ENCODE results near the gene GPAM. TPM values are rescaled to one million over a fixed set of nuclear protein-coding genes. Genes with fewer than 3 reads are reported as not detected.
"Not testable (repeated sequence)": the region's sequence is repeated elsewhere in the genome, so short reads cannot be mapped to it uniquely, and the experiment has no call there.

GPAM gene
- total RNA-seq, 1 donor from 2014 or later = 284 TPM

DNA sequence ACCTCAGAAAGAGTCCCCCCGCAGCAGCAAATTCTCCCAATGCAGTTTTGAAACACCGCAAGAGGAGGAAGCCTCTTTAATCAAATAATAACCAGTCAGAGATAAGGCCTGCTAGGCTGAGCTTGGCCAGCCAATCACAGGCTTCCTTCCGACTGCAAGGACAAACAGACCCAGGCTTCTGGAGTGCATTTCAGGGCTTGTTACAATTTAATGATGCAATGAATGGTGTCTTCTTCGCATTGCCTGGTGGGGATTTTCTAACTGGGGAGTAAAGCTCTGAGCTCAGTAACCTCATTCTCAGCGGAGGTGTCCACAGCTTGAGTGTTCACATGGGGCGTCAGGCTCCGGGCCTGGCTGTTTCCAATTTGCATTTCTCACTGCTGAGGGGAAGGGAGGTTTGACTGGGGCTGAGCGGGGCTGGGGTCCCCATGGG lies 31.8 kb upstream of the GPAM start:
- DNase-seq = no peak

DNA sequence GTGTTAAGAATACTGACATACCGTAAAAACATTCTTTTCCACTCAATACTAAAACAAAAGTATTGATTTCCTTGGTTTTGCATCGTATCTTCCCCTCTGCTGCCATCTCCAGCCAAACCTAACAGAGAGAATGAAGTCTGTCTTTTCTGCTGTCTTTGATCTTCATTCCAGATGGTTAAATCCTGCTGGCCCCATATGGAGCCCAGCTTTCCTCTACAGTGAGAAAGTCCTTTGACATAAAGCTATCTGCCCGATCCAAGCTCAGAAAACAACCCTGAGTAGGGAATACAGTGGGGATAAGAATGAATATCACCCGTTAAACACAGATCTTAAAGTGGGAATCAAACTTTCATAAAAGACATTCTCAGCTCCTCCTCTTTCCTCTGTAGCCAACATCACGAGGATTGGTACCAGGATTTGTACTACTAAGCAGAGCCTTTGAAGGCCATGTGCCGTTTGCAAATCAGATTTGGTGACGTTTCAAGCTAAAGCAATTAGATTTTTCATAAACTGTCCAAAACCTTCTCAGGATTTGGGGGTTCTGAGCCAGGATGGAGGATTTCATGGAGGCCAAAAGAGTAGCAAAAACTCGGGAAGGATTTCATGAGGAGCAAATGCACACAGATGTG lies 30.8 kb upstream of the GPAM start:
- DNase-seq = peak; percentile 46

- DNase-seq = no peak
Observed at GRCh38 chr10:112213836-112214235, 30.3 kb upstream of the GPAM start.

GRCh38 chr10:112213098-112213823 lies 29.7 kb upstream of the GPAM start:
- no peak for DNase-seq

DNA sequence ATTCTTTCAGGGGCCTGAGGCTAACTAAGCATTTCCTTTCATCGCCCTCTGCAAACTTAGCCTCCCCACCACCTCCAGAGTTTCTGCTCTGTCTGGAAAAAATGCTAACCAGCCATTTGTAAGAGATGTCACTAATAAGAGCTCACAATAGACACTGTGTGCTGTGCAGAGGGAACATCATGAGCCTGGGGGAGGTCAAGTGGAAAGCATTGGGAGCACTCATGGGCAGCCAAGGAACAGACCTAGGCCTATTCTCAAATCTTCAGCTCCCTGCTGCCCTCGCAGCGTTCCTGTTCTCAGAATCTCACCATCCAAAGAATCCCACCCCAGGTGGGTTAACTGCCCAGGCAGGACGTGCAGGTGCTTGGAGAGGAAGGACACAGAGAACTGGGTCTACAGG lies 27.1 kb upstream of the GPAM start:
- DNase-seq = no peak

- DNase-seq = no peak
Observed at GRCh38 chr10:112209684-112210131, 26.1 kb upstream of the GPAM start.

- peak; percentile 87 for DNase-seq
Observed at GRCh38 chr10:112208997-112209396, 25.4 kb upstream of the GPAM start.

DNA sequence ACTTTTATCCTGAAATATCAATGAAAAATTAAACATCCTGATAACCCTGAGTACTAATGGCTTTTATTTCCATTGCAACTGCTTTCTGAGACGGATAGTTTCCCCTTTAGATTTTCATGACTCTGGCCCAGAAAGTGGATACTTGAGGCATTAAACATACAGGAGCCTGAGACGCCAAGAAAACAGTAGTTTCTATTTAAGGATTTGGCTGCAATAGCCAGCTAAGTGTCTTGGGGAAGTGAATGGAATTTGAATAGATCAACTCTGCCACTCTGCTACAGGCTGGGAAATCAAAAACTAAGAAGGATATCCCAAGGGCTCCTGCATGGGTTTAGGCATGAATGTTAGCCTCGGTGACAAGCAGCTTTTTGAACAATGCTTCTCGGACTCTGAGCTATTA lies 24.7 kb upstream of the GPAM start:
- DNase-seq = peak; percentile 84

DNA sequence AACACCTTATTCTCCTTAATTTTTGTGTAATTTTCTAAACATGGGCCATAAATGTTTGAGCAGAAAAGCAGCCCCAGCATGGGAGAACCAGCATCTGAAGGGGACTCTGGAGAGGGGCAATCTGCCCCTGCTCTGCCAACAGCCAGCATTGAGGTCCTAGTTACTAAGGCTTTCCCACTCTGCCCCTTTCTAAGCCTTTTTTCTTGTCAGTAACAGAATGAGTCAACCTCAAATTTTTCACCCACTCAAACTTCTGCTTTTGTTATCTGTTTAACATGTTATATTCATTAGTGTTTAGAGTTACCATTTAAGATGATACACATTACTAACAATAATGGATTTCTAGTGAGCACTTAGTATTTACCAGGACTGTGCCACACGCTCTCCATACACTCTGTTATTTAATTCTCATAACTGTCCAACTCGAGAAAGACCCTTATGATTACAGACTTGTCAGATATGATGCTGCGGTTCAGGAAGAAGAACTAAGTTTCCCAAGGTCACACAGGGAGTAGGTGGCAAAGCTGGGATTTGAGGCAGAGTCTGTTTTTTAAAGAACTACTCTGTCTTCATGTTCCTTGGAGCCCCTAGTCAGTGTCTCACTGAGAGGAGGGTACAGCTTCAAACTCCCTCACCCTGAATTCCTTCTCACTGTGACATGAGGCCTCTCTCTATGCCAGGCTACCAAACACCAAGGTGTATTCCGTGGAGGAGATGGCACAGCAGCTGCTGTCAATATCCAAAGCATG lies 19.9 kb upstream of the GPAM start:
- DNase-seq = no peak

GRCh38 chr10:112202561-112203241 lies 19.1 kb upstream of the GPAM start:
- no peak for DNase-seq

- no peak for DNase-seq
Observed at GRCh38 chr10:112202076-112202475, 18.5 kb upstream of the GPAM start.

GRCh38 chr10:112201334-112201733 lies 17.8 kb upstream of the GPAM start:
- DNase-seq = no peak

DNA sequence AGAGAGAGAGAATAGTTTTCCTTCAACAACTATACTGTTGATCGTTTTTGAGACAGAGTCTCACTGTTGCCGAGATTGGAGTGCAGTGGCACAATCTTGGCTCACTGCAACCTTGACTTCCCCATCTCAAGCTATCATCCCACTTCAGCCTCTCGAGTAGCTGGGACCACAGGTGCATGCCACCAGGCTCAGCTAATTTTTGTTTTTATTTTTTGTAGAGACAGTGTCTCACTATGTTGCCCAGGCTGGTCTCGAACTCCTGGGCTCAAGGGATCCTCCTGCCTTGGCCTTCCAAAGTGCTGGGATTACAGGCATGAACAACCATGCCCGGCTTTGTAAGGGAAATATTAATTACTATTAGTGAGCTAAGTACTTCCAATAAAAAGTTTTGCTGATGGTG lies 16.7 kb upstream of the GPAM start:
- DNase-seq = not testable (repeated sequence)

DNA sequence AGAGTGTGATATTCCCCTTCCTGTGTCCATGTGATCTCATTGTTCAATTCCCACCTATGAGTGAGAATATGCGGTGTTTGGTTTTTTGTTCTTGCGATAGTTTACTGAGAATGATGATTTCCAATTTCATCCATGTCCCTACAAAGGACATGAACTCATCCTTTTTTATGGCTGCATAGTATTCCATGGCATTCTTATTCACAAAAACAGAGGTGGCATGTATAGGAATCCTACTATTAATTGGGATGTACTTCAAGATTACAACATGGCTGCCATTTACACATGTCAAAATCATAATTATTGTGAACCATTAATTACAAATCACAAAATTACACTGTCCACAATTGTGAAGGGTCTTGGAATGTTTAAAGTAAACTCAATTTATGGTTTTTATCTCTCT lies 14.1 kb upstream of the GPAM start:
- not testable (repeated sequence) for DNase-seq

GRCh38 chr10:112195224-112195623 lies 11.7 kb upstream of the GPAM start:
- no peak for DNase-seq

- DNase-seq = no peak
Observed at GRCh38 chr10:112191791-112192190, 8.2 kb upstream of the GPAM start.

DNA sequence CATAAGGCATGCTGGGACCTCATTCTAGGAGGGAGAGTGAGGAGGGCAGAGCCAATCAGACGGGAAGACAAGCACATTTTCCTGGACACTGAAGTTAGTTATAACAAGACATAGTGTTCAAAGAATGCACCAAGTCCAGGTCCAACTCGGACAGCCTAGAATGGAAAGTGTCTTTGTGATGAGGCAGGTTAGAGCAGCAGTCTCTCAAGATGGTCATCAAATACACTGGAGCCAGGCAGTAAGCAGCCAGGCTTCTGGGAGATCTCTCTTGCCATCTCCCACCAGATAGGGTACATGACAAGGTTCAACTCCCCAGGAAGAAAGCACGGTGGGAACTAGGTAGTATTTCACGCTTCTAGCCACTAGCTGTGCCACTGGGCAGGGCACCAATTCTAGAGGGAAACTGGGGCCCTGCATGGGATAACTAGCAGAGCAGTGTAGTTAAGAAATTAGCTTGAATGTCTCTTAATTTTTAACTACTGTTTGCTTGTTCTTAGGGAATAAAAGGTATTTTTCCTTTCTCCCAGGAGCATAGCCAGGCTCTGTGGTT lies 7.6 kb upstream of the GPAM start:
- no peak for DNase-seq

DNA sequence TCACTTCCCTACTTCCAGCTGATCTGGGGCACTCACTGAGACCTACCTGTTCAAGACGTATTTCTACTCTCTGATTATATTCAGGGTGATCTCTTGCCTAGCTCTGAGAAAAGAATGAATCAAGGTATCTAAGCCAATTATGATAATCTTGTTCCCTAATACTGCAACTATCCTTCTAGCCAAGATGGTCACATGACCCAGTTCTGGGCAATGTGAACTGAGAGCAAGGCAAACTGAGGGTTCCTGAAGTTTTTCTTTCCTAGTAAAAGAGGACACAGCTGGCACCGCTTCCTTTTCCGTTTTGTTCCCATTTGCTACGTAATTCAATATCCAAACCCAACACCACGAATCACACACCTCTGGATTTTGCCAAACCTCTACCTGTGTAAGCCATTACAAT lies 5.9 kb upstream of the GPAM start:
- DNase-seq = no peak

DNA sequence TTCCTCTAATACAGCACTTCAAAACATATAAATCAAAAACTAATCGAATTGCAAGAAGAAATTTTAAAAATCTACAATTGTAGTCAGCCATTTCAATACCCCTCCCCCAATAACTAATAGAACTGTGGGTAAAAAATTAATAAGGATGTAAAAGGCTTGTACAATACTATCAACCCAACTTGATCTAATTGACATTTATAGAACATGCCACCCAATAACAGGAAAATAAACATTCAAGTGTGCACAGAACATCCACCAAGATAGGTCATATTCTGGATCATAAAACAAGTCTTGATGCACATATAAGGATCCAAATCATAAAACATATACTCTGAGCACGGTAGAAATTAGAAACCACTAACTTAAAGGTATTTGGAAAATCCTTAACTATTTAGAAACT lies 4.0 kb upstream of the GPAM start:
- no peak for DNase-seq

GRCh38 chr10:112185959-112186358 lies 2.4 kb upstream of the GPAM start:
- no peak for DNase-seq

DNA sequence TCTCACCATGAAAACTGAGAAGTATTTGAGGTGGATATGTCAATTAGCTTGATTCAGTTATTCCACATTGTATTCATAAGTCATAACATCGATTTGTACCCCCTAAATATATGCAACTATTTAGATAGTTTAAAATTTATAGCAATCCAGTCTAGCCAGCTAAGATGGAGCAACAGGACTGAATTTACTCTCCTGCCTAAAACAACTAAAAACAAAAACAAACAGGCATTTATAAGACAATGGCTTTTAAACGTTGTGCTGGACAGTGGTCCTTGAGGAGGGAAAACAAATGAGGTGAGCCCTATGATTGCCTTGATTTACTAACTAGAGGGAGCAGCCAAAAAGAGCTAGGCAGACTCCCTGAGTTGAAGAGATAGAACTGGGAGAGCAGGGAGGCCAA lies 814 bp upstream of the GPAM start:
- DNase-seq = no peak

GRCh38 chr10:112184052-112184371 lies 447 bp upstream of the GPAM start:
- DNase-seq = no peak

All from skin of body (tissue), 2 donors.